ENCODE results near the gene ERG.

Gene ERG

GRCh38 chr21:38472412-38473108, 25.7 kb downstream of the ERG start:
- DNase-seq, result no peak

- no peak for DNase-seq
Observed at GRCh38 chr21:38471766-38472165, 26.5 kb downstream of the ERG start.

- no peak for DNase-seq
Observed at GRCh38 chr21:38470755-38471154, 27.5 kb downstream of the ERG start.

- no peak for DNase-seq
Observed at GRCh38 chr21:38469642-38470041, 28.6 kb downstream of the ERG start.

GRCh38 chr21:38468989-38469388, 29.3 kb downstream of the ERG start:
- no peak for DNase-seq

GRCh38 chr21:38467911-38468310, 30.4 kb downstream of the ERG start:
- DNase-seq, result no peak

- no peak for DNase-seq
Observed at GRCh38 chr21:38467374-38467773, 30.9 kb downstream of the ERG start.

- no peak for DNase-seq
Observed at GRCh38 chr21:38460171-38460742, 38.0 kb downstream of the ERG start.

GRCh38 chr21:38459490-38459889, 38.8 kb downstream of the ERG start:
- no peak for DNase-seq

- no peak for DNase-seq
Observed at GRCh38 chr21:38455403-38455802, 42.9 kb downstream of the ERG start.

GRCh38 chr21:38454702-38455101, 43.6 kb downstream of the ERG start:
- no peak for DNase-seq

GRCh38 chr21:38454161-38454560, 44.1 kb downstream of the ERG start:
- DNase-seq, result no peak

- no peak for DNase-seq
Observed at GRCh38 chr21:38448671-38449385, 49.4 kb downstream of the ERG start.

- no peak for DNase-seq
Observed at GRCh38 chr21:38447611-38448010, 50.7 kb downstream of the ERG start.

- DNase-seq, result no peak
Observed at GRCh38 chr21:38444691-38445090, 53.6 kb downstream of the ERG start.

GRCh38 chr21:38443110-38443509, 55.2 kb downstream of the ERG start:
- DNase-seq, result no peak

- DNase-seq, result no peak
Observed at GRCh38 chr21:38441153-38441552, 57.1 kb downstream of the ERG start.

- no peak for DNase-seq
Observed at GRCh38 chr21:38440746-38441145, 57.5 kb downstream of the ERG start.

GRCh38 chr21:38439957-38440356, 58.3 kb downstream of the ERG start:
- DNase-seq, result no peak

GRCh38 chr21:38439426-38439825, 58.9 kb downstream of the ERG start:
- no peak for DNase-seq

- DNase-seq, result no peak
Observed at GRCh38 chr21:38438462-38438893, 59.8 kb downstream of the ERG start.

GRCh38 chr21:38436341-38436740, 61.9 kb downstream of the ERG start:
- DNase-seq, result no peak

GRCh38 chr21:38434913-38435533, 63.3 kb downstream of the ERG start:
- DNase-seq, result no peak

GRCh38 chr21:38433471-38433870, 64.8 kb downstream of the ERG start:
- no peak for DNase-seq
